ENCODE data around the gene SERPIND1. TPM values are rescaled to one million over a fixed set of nuclear protein-coding genes. Genes with fewer than 3 reads are reported as not detected.

The SERPIND1 gene
- total RNA-seq, 1 donor from 2014 or later, result not detected

DNA sequence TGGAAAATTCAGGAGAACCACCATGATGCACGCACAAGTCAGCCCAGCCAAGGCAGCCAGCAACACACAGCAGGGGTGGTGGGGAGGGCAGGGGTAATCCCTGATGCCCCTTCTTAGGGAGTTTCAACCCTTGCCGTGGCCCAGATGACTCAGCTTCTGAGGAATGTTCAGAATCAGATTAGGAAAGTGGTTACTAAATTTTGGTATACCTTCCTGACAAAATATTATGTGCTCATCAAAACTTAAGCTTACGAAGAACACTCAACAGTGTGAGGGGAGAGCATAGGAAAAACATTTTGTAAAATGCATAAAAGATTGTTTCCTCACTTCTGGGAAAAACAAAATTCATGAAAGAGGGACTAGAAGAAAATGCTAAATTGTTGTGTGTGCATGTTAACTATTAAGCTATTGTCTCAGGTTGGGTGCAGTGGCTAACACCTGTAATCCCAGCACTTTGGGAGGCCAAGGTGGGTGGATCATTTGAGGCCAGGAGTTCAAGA, 32.1 kb downstream of the SERPIND1 start:
- Mint-ChIP-seq H3K9me3 (no peaks in the 10 kb centered on the region), H3K27me3 (ENCODE audit: low read depth) (no peaks in the 10 kb centered on the region), H3K4me3 (no peak overlapping the region), H3K27ac (no peak overlapping the region), H3K36me3 (peaks cover 47% of the 10 kb centered on the region), H3K4me1 (no peaks in the 10 kb centered on the region)
- TF ChIP-seq, protein P1, sequence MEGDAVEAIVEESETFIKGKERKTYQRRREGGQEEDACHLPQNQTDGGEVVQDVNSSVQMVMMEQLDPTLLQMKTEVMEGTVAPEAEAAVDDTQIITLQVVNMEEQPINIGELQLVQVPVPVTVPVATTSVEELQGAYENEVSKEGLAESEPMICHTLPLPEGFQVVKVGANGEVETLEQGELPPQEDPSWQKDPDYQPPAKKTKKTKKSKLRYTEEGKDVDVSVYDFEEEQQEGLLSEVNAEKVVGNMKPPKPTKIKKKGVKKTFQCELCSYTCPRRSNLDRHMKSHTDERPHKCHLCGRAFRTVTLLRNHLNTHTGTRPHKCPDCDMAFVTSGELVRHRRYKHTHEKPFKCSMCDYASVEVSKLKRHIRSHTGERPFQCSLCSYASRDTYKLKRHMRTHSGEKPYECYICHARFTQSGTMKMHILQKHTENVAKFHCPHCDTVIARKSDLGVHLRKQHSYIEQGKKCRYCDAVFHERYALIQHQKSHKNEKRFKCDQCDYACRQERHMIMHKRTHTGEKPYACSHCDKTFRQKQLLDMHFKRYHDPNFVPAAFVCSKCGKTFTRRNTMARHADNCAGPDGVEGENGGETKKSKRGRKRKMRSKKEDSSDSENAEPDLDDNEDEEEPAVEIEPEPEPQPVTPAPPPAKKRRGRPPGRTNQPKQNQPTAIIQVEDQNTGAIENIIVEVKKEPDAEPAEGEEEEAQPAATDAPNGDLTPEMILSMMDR (IDR thresholded peaks at IDR 0.05; ENCODE audit: unreplicated experiment), result no peak
- DNase-seq (ENCODE audit: low spot score in 2 of 2, unreplicated experiment in 2 of 2), result no peak

DNA sequence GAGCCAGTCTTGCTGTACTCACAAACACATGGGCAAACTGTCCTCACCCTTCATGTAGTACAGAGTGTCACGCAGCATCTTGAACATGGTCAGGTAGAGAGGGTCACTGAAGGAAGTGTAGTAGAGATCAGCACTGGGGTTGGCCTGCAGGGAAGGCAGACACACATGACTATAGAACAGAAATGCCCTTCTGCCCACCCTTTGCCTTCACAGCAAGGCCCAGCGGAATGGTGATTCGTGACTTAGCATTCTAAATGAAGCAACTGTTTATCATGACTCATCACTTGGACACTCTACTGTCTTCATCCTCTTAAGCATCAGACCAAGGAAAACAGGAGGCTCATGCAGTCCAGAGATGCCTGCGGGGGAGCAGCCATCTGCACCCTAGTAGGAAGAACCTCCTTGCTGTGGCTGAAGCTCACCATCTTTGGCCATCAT, 33.4 kb downstream of the SERPIND1 start:
- Mint-ChIP-seq H3K36me3 (peaks cover 51% of the 10 kb centered on the region), H3K27me3 (ENCODE audit: low read depth) (no peaks in the 10 kb centered on the region), H3K9me3 (no peaks in the 10 kb centered on the region), H3K27ac (no peak overlapping the region), H3K4me1 (no peaks in the 10 kb centered on the region), H3K4me3 (no peak overlapping the region)
- DNase-seq (ENCODE audit: low spot score in 2 of 2, unreplicated experiment in 2 of 2), result no peak
- TF ChIP-seq, protein P1 (IDR thresholded peaks at IDR 0.05; ENCODE audit: unreplicated experiment), result no peak

DNA sequence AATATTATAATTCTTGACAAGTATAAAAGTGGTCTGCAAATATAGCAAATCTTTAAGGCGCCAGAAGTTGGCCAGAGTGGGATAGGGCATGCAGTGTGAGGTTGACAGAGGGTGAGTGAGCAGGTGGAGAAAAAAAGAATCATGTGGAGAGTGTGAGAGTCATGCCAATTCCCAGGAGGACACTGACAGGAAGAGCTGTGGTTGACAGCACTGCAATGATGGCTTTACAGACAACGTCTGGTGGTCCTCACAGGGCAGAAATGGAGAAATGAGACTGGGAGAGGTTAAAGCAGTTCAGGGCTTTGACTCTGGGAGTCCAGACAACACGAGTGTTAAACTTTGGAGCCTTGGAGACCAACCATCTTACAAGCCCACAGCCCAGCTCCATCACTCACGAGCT, 34.9 kb downstream of the SERPIND1 start:
- no peaks in the 10 kb centered on the region for H3K4me1 Mint-ChIP-seq
- TF ChIP-seq, protein P1 (IDR thresholded peaks at IDR 0.05; ENCODE audit: unreplicated experiment), result no peak
- no peaks in the 10 kb centered on the region for H3K27me3 Mint-ChIP-seq (ENCODE audit: low read depth)
- H3K27ac Mint-ChIP-seq, result no peak overlapping the region
- peaks cover 55% of the 10 kb centered on the region for H3K36me3 Mint-ChIP-seq
- H3K9me3 Mint-ChIP-seq, result no peaks in the 10 kb centered on the region
- no peak for DNase-seq (ENCODE audit: low spot score in 2 of 2, unreplicated experiment in 2 of 2)
- H3K4me3 Mint-ChIP-seq, result no peak overlapping the region

DNA sequence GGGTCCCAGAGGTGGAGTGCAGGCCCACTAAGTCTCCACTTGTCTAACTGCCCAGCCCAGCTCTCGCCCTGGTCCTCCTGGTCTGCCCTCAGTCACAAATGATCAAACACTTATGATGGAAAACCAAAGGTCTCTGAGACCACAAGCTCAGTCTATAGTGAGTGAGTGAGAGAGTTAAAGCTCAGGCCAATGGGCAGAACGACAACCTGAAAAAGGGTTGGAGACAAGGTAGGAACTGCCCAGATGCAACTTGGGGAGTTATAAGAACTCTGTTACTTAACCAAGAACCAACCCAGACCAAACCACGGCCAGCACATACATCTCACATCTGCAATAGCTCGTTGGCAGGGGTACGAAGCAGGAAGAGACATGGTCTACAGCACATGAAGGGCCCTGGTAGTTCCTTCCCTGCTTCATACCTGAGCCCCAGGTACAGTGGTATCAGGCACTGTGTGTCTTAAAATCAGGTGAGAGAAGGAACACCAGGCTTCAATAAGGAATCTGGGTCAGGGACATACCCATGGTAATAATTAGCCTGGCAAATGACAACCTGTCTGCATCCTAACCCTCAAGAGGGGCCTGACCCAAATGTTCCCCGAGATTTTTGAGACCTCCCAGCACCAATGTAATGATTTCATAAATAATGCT, 35.7 kb downstream of the SERPIND1 start:
- peaks cover 51% of the 10 kb centered on the region for H3K36me3 Mint-ChIP-seq
- no peaks in the 10 kb centered on the region for H3K27me3 Mint-ChIP-seq (ENCODE audit: low read depth)
- no peaks in the 10 kb centered on the region for H3K4me1 Mint-ChIP-seq
- TF ChIP-seq, protein P1 (IDR thresholded peaks at IDR 0.05; ENCODE audit: unreplicated experiment), result no peak
- DNase-seq (ENCODE audit: low spot score in 2 of 2, unreplicated experiment in 2 of 2), result no peak
- H3K27ac Mint-ChIP-seq, result no peak overlapping the region
- no peaks in the 10 kb centered on the region for H3K9me3 Mint-ChIP-seq
- no peak overlapping the region for H3K4me3 Mint-ChIP-seq

DNA sequence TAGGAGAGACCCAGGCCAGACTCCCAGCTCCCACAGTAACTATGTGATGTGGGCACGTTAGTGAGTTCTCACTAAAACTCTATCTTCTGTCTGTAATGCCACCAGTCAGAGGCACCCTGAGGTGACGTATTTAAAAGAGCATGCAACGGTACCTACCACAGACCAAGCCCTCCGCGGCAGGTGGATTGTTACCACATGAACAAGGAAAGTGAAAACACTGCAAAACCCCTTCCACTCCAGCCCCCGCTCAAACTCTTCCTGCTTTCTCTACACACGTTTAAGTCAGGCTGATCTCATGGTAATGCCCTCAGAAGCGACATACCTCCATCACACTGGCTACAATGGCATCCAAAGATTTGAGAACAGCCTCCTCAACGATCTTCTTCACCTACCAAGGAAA, 36.7 kb downstream of the SERPIND1 start:
- H3K9me3 Mint-ChIP-seq, result no peaks in the 10 kb centered on the region
- H3K4me1 Mint-ChIP-seq, result no peaks in the 10 kb centered on the region
- no peak for DNase-seq (ENCODE audit: low spot score in 2 of 2, unreplicated experiment in 2 of 2)
- H3K27ac Mint-ChIP-seq, result no peak overlapping the region
- TF ChIP-seq, protein P1 (IDR thresholded peaks at IDR 0.05; ENCODE audit: unreplicated experiment), result no peak
- no peak overlapping the region for H3K4me3 Mint-ChIP-seq
- H3K27me3 Mint-ChIP-seq (ENCODE audit: low read depth), result no peaks in the 10 kb centered on the region
- peaks cover 48% of the 10 kb centered on the region for H3K36me3 Mint-ChIP-seq

Measured in mesothelial cell of epicardium (in vitro differentiated cells).